Common myeloid progenitor, CD34-positive (primary cell): ENCODE data around the gene PDLIM5.

ENCODE experiments used
- CTCF ChIA-PET: fragments of 350-600 bp; sonication (Branson Sonifier 250); formaldehyde crosslinking; loops from one replicate; lab custom pipeline; 2021; ENCODE audit warnings: antibody characterized with exemption; lab: Charles Lee
- POLR2A ChIA-PET: fragments of 350-600 bp; sonication (Branson Sonifier 250); formaldehyde crosslinking; loops from one replicate; lab custom pipeline; 2021; ENCODE audit warnings: antibody characterized with exemption; lab: Charles Lee
- DNase-seq, 3 donors: peaks; one replicate each; pipeline versions ENCODE4 v3.0.0 to v3.0.0-alpha.2; 2013
- H3K27ac ChIP-seq, 2 experiments: 1 replicate in 1 of 2; 2 replicates in 1 of 2; pipeline ENCODE4 v1.7.0; 2013; ENCODE audit warnings: inconsistent platforms in 2 of 2, low read length in 2 of 2, mild to moderate bottlenecking in 2 of 2, low read depth in 1 of 2, moderate library complexity in 1 of 2; ENCODE audit not compliant: severe bottlenecking in 2 of 2, insufficient read depth in 1 of 2, poor library complexity in 1 of 2
- H3K27me3 ChIP-seq, 5 experiments: replicated peaks in 2 of 5; 1 replicate in 3 of 5; 2 replicates in 2 of 5; pipeline versions ENCODE4 v1.6.1 to v1.7.0; 2013; ENCODE audit warnings: low read length in 4 of 5, mild to moderate bottlenecking in 2 of 5, moderate library complexity in 2 of 5, inconsistent platforms in 1 of 5; ENCODE audit not compliant: insufficient read depth in 5 of 5, control insufficient read depth in 4 of 5
- H3K36me3 ChIP-seq, 4 experiments: 1 replicate in 2 of 4; 2 replicates in 2 of 4; pipeline versions ENCODE4 v1.6.1 to v1.7.0; 2013; ENCODE audit warnings: low read length in 3 of 4, control low read depth in 1 of 4, mild to moderate bottlenecking in 1 of 4; ENCODE audit not compliant: control insufficient read depth in 4 of 4, insufficient read depth in 4 of 4
- H3K4me1 ChIP-seq, 4 experiments: 1 replicate in 3 of 4; 2 replicates in 1 of 4; pipeline versions ENCODE4 v1.6.1 to v1.7.1; 2013; ENCODE audit warnings: low read length in 3 of 4, mild to moderate bottlenecking in 3 of 4, control low read depth in 1 of 4, inconsistent platforms in 1 of 4, moderate library complexity in 1 of 4; ENCODE audit not compliant: control insufficient read depth in 4 of 4, insufficient read depth in 4 of 4; ENCODE audit errors: control extremely low read depth in 1 of 4
- H3K4me3 ChIP-seq, 7 experiments: 1 replicate in 4 of 7; 2 replicates in 3 of 7; pipeline versions ENCODE4 v1.5.1 to v1.7.0; 2013; ENCODE audit warnings: mild to moderate bottlenecking in 7 of 7, low read length in 6 of 7, moderate library complexity in 6 of 7, inconsistent platforms in 2 of 7, low read depth in 2 of 7, control low read depth in 1 of 7; ENCODE audit not compliant: insufficient read depth in 4 of 7, control insufficient read depth in 1 of 7; ENCODE audit errors: extremely low read depth in 1 of 7
- H3K9me3 ChIP-seq, 5 experiments: 1 replicate in 4 of 5; 2 replicates in 1 of 5; pipeline versions ENCODE4 v1.6.1 to v1.7.1; 2013; ENCODE audit warnings: low read length in 4 of 5, mild to moderate bottlenecking in 2 of 5, inconsistent platforms in 1 of 5, low read depth in 1 of 5, moderate library complexity in 1 of 5; ENCODE audit not compliant: control insufficient read depth in 4 of 5, insufficient read depth in 2 of 5; ENCODE audit errors: control extremely low read depth in 1 of 5
- WGBS: methylation state at CpG from one replicate; pipeline ENCODE4 v1.1.5; 2013; ENCODE audit not compliant: insufficient coverage; 5-methylcytosine and 5-hydroxymethylcytosine counted together

PDLIM5 gene

GRCh38 chr4:94451051-94451694, 569 bp upstream of the PDLIM5 start:
- CTCF ChIA-PET: interaction anchor here (1.3 to 1.6 kb wide), 2 partner anchors 9 to 120 kb away, joined by 3 read pairs; no protein-coding TSS in a partner anchor
- H3K36me3 ChIP-seq: peaks cover 0 to 3% (median 1%) of the 10 kb centered on the region in 4 experiments
- WGBS: 28% methylated on average over 13 of the region's 16 CpGs
- H3K4me3 ChIP-seq: peak overlapping the region; percentile 70 to 94 (median 89)
- peaks cover 11 to 23% (median 14%) of the 10 kb centered on the region in 4 experiments for H3K4me1 ChIP-seq
- no peak overlapping the region for H3K27ac ChIP-seq
- POLR2A ChIA-PET: interaction anchor here (0.6 kb wide), 1 partner anchor 15 kb away, joined by 4 read pairs; no protein-coding TSS in a partner anchor
- no peak for DNase-seq
- no peaks in the 10 kb centered on the region for H3K27me3 ChIP-seq
- H3K9me3 ChIP-seq: no peaks in the 10 kb centered on the region

GRCh38 chr4:94452476-94453371, 982 bp downstream of the PDLIM5 start:
- Histone ChIP-seq H3K9me3 (no peaks in the 10 kb centered on the region), H3K4me3 (peak overlapping the region; percentile 70 to 94 (median 89)), H3K27ac (peak overlapping the region; percentile 12 to 71), H3K36me3 (peaks cover 0 to 4% (median 1%) of the 10 kb centered on the region in 4 experiments), H3K4me1 (peaks cover 11 to 26% (median 14%) of the 10 kb centered on the region in 4 experiments), H3K27me3 (no peaks in the 10 kb centered on the region)
- DNase-seq: peak in 2 of 3 donors; percentile 60 to 72
- CTCF ChIA-PET: interaction anchor here (0.6 to 1.6 kb wide), 5 partner anchors 9 to 672 kb away, joined by 3 to 4 read pairs (median 3); no protein-coding TSS in a partner anchor
- POLR2A ChIA-PET: interaction anchor here (1.0 kb wide), 1 partner anchor 8 kb away, joined by 4 read pairs; no protein-coding TSS in a partner anchor
- WGBS: 4% methylated on average over 24 of the region's 26 CpGs

- Histone ChIP-seq H3K36me3 (peaks cover 0 to 4% (median 1%) of the 10 kb centered on the region in 4 experiments), H3K27me3 (no peaks in the 10 kb centered on the region), H3K9me3 (no peaks in the 10 kb centered on the region), H3K4me3 (peak overlapping the region in 5 of 7 experiments; percentile 70 to 94 (median 89)), H3K4me1 (peaks cover 11 to 28% (median 14%) of the 10 kb centered on the region in 4 experiments), H3K27ac (no peak overlapping the region)
- POLR2A ChIA-PET: no interaction called here
- CTCF ChIA-PET: interaction anchor here (1.0 kb wide), 1 partner anchor 47 kb away, joined by 3 read pairs; no protein-coding TSS in a partner anchor
- DNase-seq: no peak
- WGBS: 92% methylated on average over 2 of the region's 7 CpGs
Observed at GRCh38 chr4:94453391-94453963, 1.7 kb downstream of the PDLIM5 start.

GRCh38 chr4:94454405-94454804, 2.7 kb downstream of the PDLIM5 start:
- ChIA-PET POLR2A (no interaction called here), CTCF (interaction anchor here (1.0 kb wide), 1 partner anchor 48 kb away, joined by 3 read pairs; no protein-coding TSS in a partner anchor)

GRCh38 chr4:94455081-94455480, 3.3 kb downstream of the PDLIM5 start:
- CTCF ChIA-PET: no interaction called here
- Histone ChIP-seq H3K9me3 (no peaks in the 10 kb centered on the region), H3K36me3 (peaks cover 0 to 4% (median 1%) of the 10 kb centered on the region in 4 experiments), H3K4me3 (no peak overlapping the region), H3K4me1 (peaks cover 11 to 28% (median 14%) of the 10 kb centered on the region in 4 experiments), H3K27ac (no peak overlapping the region), H3K27me3 (no peaks in the 10 kb centered on the region)
- no CpG with 5 or more reads among the region's 3 CpGs for WGBS
- POLR2A ChIA-PET: interaction anchor here (0.6 kb wide), 1 partner anchor 543 kb away, joined by 3 read pairs; no protein-coding TSS in a partner anchor
- no peak for DNase-seq

More at GRCh38 chr4:94454405-94454804, 2.7 kb downstream of the PDLIM5 start:
- Histone ChIP-seq H3K9me3 (no peaks in the 10 kb centered on the region), H3K27me3 (no peaks in the 10 kb centered on the region), H3K36me3 (peaks cover 0 to 4% (median 1%) of the 10 kb centered on the region in 4 experiments), H3K4me1 (peaks cover 11 to 28% (median 14%) of the 10 kb centered on the region in 4 experiments), H3K27ac (no peak overlapping the region), H3K4me3 (no peak overlapping the region)
- no peak for DNase-seq
- 100% methylated on average over 1 of the region's 2 CpGs for WGBS

GRCh38 chr4:94457692-94458106, 6.0 kb downstream of the PDLIM5 start:
- Histone ChIP-seq H3K27ac (no peak overlapping the region), H3K4me1 (peaks cover 7 to 16% (median 9%) of the 10 kb centered on the region in 4 experiments), H3K27me3 (no peaks in the 10 kb centered on the region), H3K9me3 (no peaks in the 10 kb centered on the region), H3K36me3 (peaks cover 0 to 4% (median 1%) of the 10 kb centered on the region in 4 experiments), H3K4me3 (no peak overlapping the region)
- WGBS: 80% methylated on average over 1 of the region's 1 CpG
- CTCF ChIA-PET: interaction anchor here (2.2 kb wide), 1 partner anchor 15 kb away, joined by 6 read pairs; no protein-coding TSS in a partner anchor
- POLR2A ChIA-PET: no interaction called here
- DNase-seq: no peak
